ENCODE results near the gene UGCG.
"Not testable (repeated sequence)": the region's sequence is repeated elsewhere in the genome, so short reads cannot be mapped to it uniquely, and the experiment has no call there.

The UGCG gene

GRCh38 chr9:111891910-111892499 lies 4.6 kb upstream of the UGCG start:
- DNase-seq = peak; percentile 7

- peak; percentile 39 for DNase-seq
Observed at GRCh38 chr9:111896942-111897600, 457 bp downstream of the UGCG start.

- no peak for DNase-seq
Observed at GRCh38 chr9:111897601-111898137, 1.1 kb downstream of the UGCG start.

- no peak for DNase-seq
Observed at GRCh38 chr9:111898331-111899096, 1.9 kb downstream of the UGCG start.

GRCh38 chr9:111900151-111900857 lies 3.7 kb downstream of the UGCG start:
- DNase-seq = no peak

- DNase-seq = no peak
Observed at GRCh38 chr9:111900858-111901612, 4.4 kb downstream of the UGCG start.

GRCh38 chr9:111902391-111903139 lies 6.0 kb downstream of the UGCG start:
- no peak for DNase-seq

GRCh38 chr9:111903535-111903934 lies 6.9 kb downstream of the UGCG start:
- not testable (repeated sequence) for DNase-seq

GRCh38 chr9:111904026-111904425 lies 7.4 kb downstream of the UGCG start:
- no peak for DNase-seq

GRCh38 chr9:111904891-111905291 lies 8.3 kb downstream of the UGCG start:
- DNase-seq = no peak

GRCh38 chr9:111907147-111907546 lies 10.5 kb downstream of the UGCG start:
- no peak for DNase-seq

GRCh38 chr9:111909444-111909843 lies 12.8 kb downstream of the UGCG start:
- no peak for DNase-seq

GRCh38 chr9:111910428-111910827 lies 13.8 kb downstream of the UGCG start:
- no peak for DNase-seq

GRCh38 chr9:111913159-111913558 lies 16.5 kb downstream of the UGCG start:
- no peak for DNase-seq

GRCh38 chr9:111914749-111915424 lies 18.3 kb downstream of the UGCG start:
- peak; percentile 68 for DNase-seq

- DNase-seq = no peak
Observed at GRCh38 chr9:111915425-111915758, 18.8 kb downstream of the UGCG start.

- no peak for DNase-seq
Observed at GRCh38 chr9:111916234-111916645, 19.6 kb downstream of the UGCG start.

GRCh38 chr9:111917201-111917600 lies 20.6 kb downstream of the UGCG start:
- no peak for DNase-seq

GRCh38 chr9:111917980-111918379 lies 21.4 kb downstream of the UGCG start:
- DNase-seq = no peak

GRCh38 chr9:111919875-111920274 lies 23.3 kb downstream of the UGCG start:
- no peak for DNase-seq

GRCh38 chr9:111920531-111920930 lies 23.9 kb downstream of the UGCG start:
- DNase-seq = no peak

Data from NCI-H1105 (cell line).